ENCODE results near the gene MUC5B. TPM values are rescaled to one million over a fixed set of nuclear protein-coding genes. Genes with fewer than 3 reads are reported as not detected.

MUC5B gene
- total RNA-seq, 1 donor from 2014 or later: not detected

DNA sequence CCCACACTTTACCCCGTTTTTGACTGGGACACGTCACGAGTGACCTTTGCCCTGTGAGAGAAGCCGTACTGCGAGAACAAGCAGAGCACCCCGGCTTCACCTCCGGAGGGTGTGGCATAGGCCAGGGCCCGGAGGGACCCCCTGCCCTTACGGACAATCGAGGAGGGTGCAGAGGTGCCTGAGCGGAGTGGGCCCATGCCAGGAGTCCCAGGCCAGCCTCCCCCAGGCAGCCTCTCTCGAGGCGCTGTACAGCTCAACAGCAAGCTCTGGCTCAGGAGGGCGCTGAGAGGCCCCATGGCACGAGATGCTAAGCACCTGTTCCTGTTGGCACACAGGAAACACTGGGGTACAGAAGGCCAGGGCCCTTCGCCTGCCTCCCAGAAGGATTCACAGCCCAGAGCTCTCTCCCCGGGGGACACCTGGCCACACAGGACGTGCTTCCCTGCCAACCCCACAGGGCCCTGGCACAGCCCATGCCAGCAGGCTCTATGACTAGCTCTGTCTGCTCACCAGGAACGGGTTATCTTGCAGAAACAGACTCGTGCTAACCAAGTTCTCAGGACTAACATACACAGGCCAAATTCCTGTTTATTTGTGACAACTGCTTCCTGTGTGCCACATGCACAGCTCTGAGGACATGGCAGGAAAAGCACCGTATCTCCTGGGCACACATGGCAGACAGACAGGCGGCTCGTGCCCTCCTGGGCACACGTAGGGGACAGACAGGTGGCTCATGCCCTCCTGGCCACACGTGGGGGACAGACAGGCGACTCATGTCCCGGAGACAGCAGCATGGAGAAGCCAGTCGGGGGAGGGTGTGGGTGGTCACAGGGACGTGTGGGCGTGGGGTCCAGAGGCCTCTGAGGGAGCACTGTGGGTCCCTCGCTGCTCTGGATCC lies 75.0 kb downstream of the MUC5B start:
- Mint-ChIP-seq H3K27ac (ENCODE audit: unreplicated experiment) (no peak overlapping the region), H3K36me3 (ENCODE audit: unreplicated experiment) (no peaks in the 10 kb centered on the region), H3K4me1 (ENCODE audit: low read depth, unreplicated experiment) (peaks cover 17% of the 10 kb centered on the region), H3K27me3 (ENCODE audit: unreplicated experiment) (peaks cover 4% of the 10 kb centered on the region), H3K4me3 (ENCODE audit: unreplicated experiment) (no peak overlapping the region), H3K9me3 (ENCODE audit: unreplicated experiment) (peaks cover 1% of the 10 kb centered on the region)
- DNase-seq: peak; percentile 9
- TF ChIP-seq, protein P1, sequence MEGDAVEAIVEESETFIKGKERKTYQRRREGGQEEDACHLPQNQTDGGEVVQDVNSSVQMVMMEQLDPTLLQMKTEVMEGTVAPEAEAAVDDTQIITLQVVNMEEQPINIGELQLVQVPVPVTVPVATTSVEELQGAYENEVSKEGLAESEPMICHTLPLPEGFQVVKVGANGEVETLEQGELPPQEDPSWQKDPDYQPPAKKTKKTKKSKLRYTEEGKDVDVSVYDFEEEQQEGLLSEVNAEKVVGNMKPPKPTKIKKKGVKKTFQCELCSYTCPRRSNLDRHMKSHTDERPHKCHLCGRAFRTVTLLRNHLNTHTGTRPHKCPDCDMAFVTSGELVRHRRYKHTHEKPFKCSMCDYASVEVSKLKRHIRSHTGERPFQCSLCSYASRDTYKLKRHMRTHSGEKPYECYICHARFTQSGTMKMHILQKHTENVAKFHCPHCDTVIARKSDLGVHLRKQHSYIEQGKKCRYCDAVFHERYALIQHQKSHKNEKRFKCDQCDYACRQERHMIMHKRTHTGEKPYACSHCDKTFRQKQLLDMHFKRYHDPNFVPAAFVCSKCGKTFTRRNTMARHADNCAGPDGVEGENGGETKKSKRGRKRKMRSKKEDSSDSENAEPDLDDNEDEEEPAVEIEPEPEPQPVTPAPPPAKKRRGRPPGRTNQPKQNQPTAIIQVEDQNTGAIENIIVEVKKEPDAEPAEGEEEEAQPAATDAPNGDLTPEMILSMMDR (IDR thresholded peaks at IDR 0.05; ENCODE audit: partially characterized antibody, unreplicated experiment): no peak

DNA sequence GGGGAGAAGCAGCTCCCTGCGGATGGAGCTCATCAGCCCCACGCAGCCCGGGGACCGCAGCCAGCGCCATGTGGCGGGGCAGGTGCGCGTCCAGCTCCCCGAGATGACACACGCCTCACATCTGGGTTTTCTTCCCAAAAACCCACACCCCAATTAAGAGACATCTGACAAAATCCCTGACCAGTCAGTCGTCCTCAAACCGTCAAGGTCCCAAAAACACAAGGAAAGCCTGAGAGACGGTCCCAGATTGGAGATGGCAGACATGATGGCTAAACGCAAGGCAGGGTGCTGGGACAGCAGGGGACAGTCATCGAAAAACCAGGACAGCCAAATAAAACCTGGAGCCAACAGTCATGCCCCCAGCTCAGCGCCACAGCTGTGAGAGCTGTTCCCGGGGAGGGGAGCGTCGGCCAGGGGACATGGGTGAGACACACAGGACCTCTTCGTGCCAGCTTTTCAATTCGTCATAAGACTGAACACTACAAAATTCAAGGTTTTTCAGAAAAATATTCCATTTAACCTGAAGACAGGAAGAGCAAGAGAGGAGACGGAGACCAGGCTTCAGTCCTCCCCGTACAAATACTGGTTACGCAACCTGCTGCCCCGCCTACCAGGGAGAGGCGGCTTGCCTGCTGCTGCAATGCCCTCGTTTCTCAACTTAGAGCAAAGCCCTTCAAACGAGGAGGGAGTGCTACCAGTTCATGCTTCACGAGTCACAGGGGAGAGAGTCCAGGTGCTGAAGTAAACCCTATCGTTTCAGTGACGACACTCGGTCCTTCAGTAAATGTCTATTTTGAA lies 76.0 kb downstream of the MUC5B start:
- peaks cover 1% of the 10 kb centered on the region for H3K9me3 Mint-ChIP-seq (ENCODE audit: unreplicated experiment)
- peaks cover 17% of the 10 kb centered on the region for H3K4me1 Mint-ChIP-seq (ENCODE audit: low read depth, unreplicated experiment)
- peak overlapping the region; percentile 26 for H3K4me3 Mint-ChIP-seq (ENCODE audit: unreplicated experiment)
- peak overlapping the region; percentile 4 for H3K27ac Mint-ChIP-seq (ENCODE audit: unreplicated experiment)
- H3K27me3 Mint-ChIP-seq (ENCODE audit: unreplicated experiment): peaks cover 4% of the 10 kb centered on the region
- H3K36me3 Mint-ChIP-seq (ENCODE audit: unreplicated experiment): no peaks in the 10 kb centered on the region
- DNase-seq: peak; percentile 28
- TF ChIP-seq, protein P1 (IDR thresholded peaks at IDR 0.05; ENCODE audit: partially characterized antibody, unreplicated experiment): no peak

DNA sequence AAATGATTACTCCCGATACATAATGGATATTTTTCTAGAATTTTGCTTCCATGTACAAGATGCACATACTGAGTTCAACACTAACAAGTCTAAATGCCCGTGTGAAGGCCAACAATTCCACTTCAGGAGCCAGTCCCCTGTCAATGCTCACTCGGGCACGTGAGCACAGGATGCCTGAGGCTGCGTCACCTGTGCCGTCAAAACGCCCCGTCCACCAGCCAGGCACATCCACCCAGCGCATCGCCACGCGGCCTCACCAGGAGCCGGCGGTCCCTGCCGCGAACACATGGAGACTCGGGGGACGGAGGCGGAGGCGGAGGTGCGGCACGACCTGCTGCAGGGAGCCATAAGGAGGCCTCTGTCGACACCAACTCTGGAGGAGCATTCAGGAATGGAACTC lies 76.8 kb downstream of the MUC5B start:
- peak overlapping the region; percentile 20 for H3K4me3 Mint-ChIP-seq (ENCODE audit: unreplicated experiment)
- peak; percentile 21 for DNase-seq
- TF ChIP-seq, protein P1 (IDR thresholded peaks at IDR 0.05; ENCODE audit: partially characterized antibody, unreplicated experiment): no peak
- H3K4me1 Mint-ChIP-seq (ENCODE audit: low read depth, unreplicated experiment): peaks cover 17% of the 10 kb centered on the region
- H3K27me3 Mint-ChIP-seq (ENCODE audit: unreplicated experiment): peaks cover 4% of the 10 kb centered on the region
- H3K36me3 Mint-ChIP-seq (ENCODE audit: unreplicated experiment): no peaks in the 10 kb centered on the region
- no peak overlapping the region for H3K27ac Mint-ChIP-seq (ENCODE audit: unreplicated experiment)
- peaks cover 1% of the 10 kb centered on the region for H3K9me3 Mint-ChIP-seq (ENCODE audit: unreplicated experiment)

DNA sequence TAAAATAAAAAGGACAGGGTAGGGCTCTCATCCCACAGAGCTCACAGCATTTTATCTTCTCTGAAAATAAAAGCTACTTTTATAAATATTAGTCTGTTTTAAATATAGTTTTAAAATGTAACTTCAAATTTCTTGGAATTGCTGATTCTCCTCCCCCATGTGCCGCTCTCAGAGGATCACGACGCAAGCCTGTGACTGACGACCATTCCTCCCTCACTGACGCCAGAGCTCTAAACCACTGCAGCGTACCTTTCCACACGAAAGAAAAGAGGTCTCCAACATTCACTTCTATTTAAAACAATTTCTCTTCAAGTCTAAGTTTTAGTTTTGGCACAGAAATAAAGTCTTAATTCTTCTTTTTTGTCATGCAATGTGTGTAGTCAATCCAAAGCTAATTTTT lies 77.3 kb downstream of the MUC5B start:
- H3K27ac Mint-ChIP-seq (ENCODE audit: unreplicated experiment): no peak overlapping the region
- TF ChIP-seq, protein P1 (IDR thresholded peaks at IDR 0.05; ENCODE audit: partially characterized antibody, unreplicated experiment): no peak
- H3K36me3 Mint-ChIP-seq (ENCODE audit: unreplicated experiment): no peaks in the 10 kb centered on the region
- peaks cover 1% of the 10 kb centered on the region for H3K9me3 Mint-ChIP-seq (ENCODE audit: unreplicated experiment)
- peaks cover 17% of the 10 kb centered on the region for H3K4me1 Mint-ChIP-seq (ENCODE audit: low read depth, unreplicated experiment)
- DNase-seq: no peak
- H3K4me3 Mint-ChIP-seq (ENCODE audit: unreplicated experiment): no peak overlapping the region
- peaks cover 4% of the 10 kb centered on the region for H3K27me3 Mint-ChIP-seq (ENCODE audit: unreplicated experiment)
